Endodermal cell (in vitro differentiated cells): Measurements from ENCODE around the gene CFAP70. TPM values are rescaled to one million over a fixed set of nuclear protein-coding genes. Genes with fewer than 3 reads are reported as not detected.

Experiments
- DNase-seq: peaks from one replicate; pipeline ENCODE4 v3.0.0-alpha.2; 2017
- H3K27ac ChIP-seq: 2 replicates; pipeline ENCODE4 v1.5.1; 2013; ENCODE audit warnings: mild to moderate bottlenecking, low read depth, low read length, moderate library complexity
- H3K27me3 ChIP-seq: 2 replicates; pipeline ENCODE4 v1.6.1; 2013; ENCODE audit warnings: mild to moderate bottlenecking, low read length, moderate library complexity; ENCODE audit not compliant: insufficient read depth, control insufficient read depth, poor library complexity, severe bottlenecking
- H3K36me3 ChIP-seq: 2 replicates; pipeline ENCODE4 v1.7.0; 2013; ENCODE audit warnings: mild to moderate bottlenecking, low read length, moderate library complexity; ENCODE audit not compliant: control insufficient read depth, insufficient read depth
- H3K4me1 ChIP-seq: one replicate; pipeline ENCODE4 v1.7.0; 2013; ENCODE audit warnings: low read length; ENCODE audit not compliant: control insufficient read depth, insufficient read depth
- H3K4me3 ChIP-seq: 2 replicates; pipeline ENCODE4 v1.5.1; 2013; ENCODE audit warnings: mild to moderate bottlenecking, low read length, moderate library complexity
- H3K9ac ChIP-seq: 2 replicates; pipeline ENCODE4 v1.6.1; 2013; ENCODE audit warnings: mild to moderate bottlenecking, low read length, moderate library complexity; ENCODE audit not compliant: poor library complexity, severe bottlenecking; ENCODE audit errors: extremely low read depth
- H3K9me3 ChIP-seq: 2 replicates; pipeline ENCODE4 v1.6.1; 2013; ENCODE audit warnings: mild to moderate bottlenecking, low read length, moderate library complexity; ENCODE audit not compliant: control insufficient read depth
- H3K27ac Mint-ChIP-seq: 2 replicates; pipeline ENCODE4 v1.8.0; 2020; ENCODE audit warnings: mixed read lengths
- H3K27me3 Mint-ChIP-seq: 2 replicates; pipeline ENCODE4 v1.8.0; 2021; ENCODE audit warnings: mild to moderate bottlenecking, mixed read lengths; ENCODE audit not compliant: insufficient read depth
- H3K36me3 Mint-ChIP-seq: 2 replicates; pipeline ENCODE4 v1.8.0; 2020; ENCODE audit warnings: low read depth, mixed read lengths
- H3K4me1 Mint-ChIP-seq: 2 replicates; pipeline ENCODE4 v1.8.0; 2020; ENCODE audit warnings: mixed read lengths
- H3K4me3 Mint-ChIP-seq: 2 replicates; pipeline ENCODE4 v1.8.0; 2020; ENCODE audit warnings: mild to moderate bottlenecking, moderate library complexity, mixed read lengths
- H3K9me3 Mint-ChIP-seq: 2 replicates; pipeline ENCODE4 v1.8.0; 2020; ENCODE audit warnings: mild to moderate bottlenecking, mixed read lengths
- WGBS, 2 experiments: methylation state at CpG; one replicate each; pipeline versions ENCODE4 v1.1.5 to v1.1.7; 2013; ENCODE audit warnings: missing lambda C conversion rate in 2 of 2, mixed read lengths in 1 of 2; ENCODE audit not compliant: insufficient coverage in 1 of 2, insufficient read length in 1 of 2; 5-methylcytosine and 5-hydroxymethylcytosine counted together
- total RNA-seq, 2 donors: library from RNA; stranded (reverse); fragmentation: NEBNext Ultra II Directional in 1 of 2; extraction: Animal tissue kit (Norgen Biotek cat#: 25700) in 1 of 2; gene quantifications; 2 replicates in 1 of 2; 3 replicates in 1 of 2; pipeline ENCODE4 v1.2.1, GENCODE V29; 2021
- TF ChIP-seq, protein P1 (sequence below): fragments of 200-600 bp; sonication (generic); conservative IDR thresholded peaks from 2 replicates; pipeline ENCODE4 v1.5.0; 2021; ENCODE audit warnings: antibody characterized with exemption, mild to moderate bottlenecking

CFAP70 gene
- total RNA-seq, 2 donors from 2014 or later: 0.58 to 0.77 TPM

- H3K4me3 Mint-ChIP-seq: no peak overlapping the region
- H3K4me1 Mint-ChIP-seq: no peaks in the 10 kb centered on the region
These were observed 133.1 kb downstream of the CFAP70 start for GRCh38 chr10:73225518-73225917.

GRCh38 chr10:73220989-73221388 is 137.7 kb downstream of the CFAP70 start:
- Mint-ChIP-seq H3K4me1 (peaks cover 13% of the 10 kb centered on the region), H3K4me3 (no peak overlapping the region), H3K9me3 (no peaks in the 10 kb centered on the region), H3K27me3 (no peaks in the 10 kb centered on the region), H3K27ac (no peak overlapping the region), H3K36me3 (peaks cover 32% of the 10 kb centered on the region)
- Histone ChIP-seq H3K9me3 (peaks cover 4% of the 10 kb centered on the region), H3K27me3 (no peaks in the 10 kb centered on the region), H3K9ac (no peak overlapping the region), H3K36me3 (peaks cover 14% of the 10 kb centered on the region), H3K4me1 (no peaks in the 10 kb centered on the region), H3K4me3 (no peak overlapping the region), H3K27ac (no peak overlapping the region)
- WGBS, 2 experiments: 100% methylated on average over 1 of the region's 1 CpG; no CpG with 5 or more reads in 1 of the 2 experiments
- TF ChIP-seq, protein P1, sequence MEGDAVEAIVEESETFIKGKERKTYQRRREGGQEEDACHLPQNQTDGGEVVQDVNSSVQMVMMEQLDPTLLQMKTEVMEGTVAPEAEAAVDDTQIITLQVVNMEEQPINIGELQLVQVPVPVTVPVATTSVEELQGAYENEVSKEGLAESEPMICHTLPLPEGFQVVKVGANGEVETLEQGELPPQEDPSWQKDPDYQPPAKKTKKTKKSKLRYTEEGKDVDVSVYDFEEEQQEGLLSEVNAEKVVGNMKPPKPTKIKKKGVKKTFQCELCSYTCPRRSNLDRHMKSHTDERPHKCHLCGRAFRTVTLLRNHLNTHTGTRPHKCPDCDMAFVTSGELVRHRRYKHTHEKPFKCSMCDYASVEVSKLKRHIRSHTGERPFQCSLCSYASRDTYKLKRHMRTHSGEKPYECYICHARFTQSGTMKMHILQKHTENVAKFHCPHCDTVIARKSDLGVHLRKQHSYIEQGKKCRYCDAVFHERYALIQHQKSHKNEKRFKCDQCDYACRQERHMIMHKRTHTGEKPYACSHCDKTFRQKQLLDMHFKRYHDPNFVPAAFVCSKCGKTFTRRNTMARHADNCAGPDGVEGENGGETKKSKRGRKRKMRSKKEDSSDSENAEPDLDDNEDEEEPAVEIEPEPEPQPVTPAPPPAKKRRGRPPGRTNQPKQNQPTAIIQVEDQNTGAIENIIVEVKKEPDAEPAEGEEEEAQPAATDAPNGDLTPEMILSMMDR: no peak
- DNase-seq: no peak

More at GRCh38 chr10:73225518-73225917, 133.1 kb downstream of the CFAP70 start:
- H3K36me3 Mint-ChIP-seq: peaks cover 21% of the 10 kb centered on the region
- Histone ChIP-seq H3K27ac (no peak overlapping the region), H3K4me1 (no peaks in the 10 kb centered on the region), H3K9ac (no peak overlapping the region), H3K27me3 (no peaks in the 10 kb centered on the region), H3K4me3 (no peak overlapping the region), H3K36me3 (peaks cover 3% of the 10 kb centered on the region), H3K9me3 (no peaks in the 10 kb centered on the region)
- H3K27me3 Mint-ChIP-seq: no peaks in the 10 kb centered on the region
- TF ChIP-seq, protein P1: no peak
- DNase-seq: no peak
- no peak overlapping the region for H3K27ac Mint-ChIP-seq
- H3K9me3 Mint-ChIP-seq: no peaks in the 10 kb centered on the region

DNA sequence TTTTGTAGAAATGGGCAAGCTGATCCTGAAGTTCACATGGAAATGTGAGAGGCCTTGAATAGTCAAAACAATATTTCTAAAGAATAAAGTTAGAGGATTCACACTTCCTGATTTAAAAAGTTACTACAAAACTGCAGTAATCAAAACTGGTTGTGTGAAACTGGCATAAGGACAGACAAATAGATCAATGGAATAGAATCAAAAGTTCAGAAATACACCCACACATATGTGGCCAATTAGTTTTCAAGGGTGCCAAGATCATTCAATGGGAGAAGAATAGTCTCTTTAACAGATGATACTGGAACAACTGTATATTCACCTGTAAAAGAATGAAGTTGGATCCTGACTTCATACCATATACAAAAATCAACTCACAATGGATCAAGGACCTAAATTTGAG is 139.3 kb downstream of the CFAP70 start:
- Mint-ChIP-seq H3K4me3 (no peak overlapping the region), H3K27me3 (no peaks in the 10 kb centered on the region), H3K36me3 (peaks cover 35% of the 10 kb centered on the region)

More for the DNA sequence above, 139.3 kb downstream of the CFAP70 start:
- no peak overlapping the region for H3K9ac ChIP-seq
- DNase-seq: no peak
- H3K27me3 ChIP-seq: no peaks in the 10 kb centered on the region
- H3K4me1 ChIP-seq: no peaks in the 10 kb centered on the region
- peaks cover 4% of the 10 kb centered on the region for H3K9me3 ChIP-seq
- H3K27ac ChIP-seq: no peak overlapping the region
- TF ChIP-seq, protein P1: no peak
- Mint-ChIP-seq H3K4me1 (peaks cover 13% of the 10 kb centered on the region), H3K9me3 (no peaks in the 10 kb centered on the region), H3K27ac (no peak overlapping the region)
- peaks cover 14% of the 10 kb centered on the region for H3K36me3 ChIP-seq
- no peak overlapping the region for H3K4me3 ChIP-seq
